Activated naive CD4-positive, alpha-beta T cell treated with anti-CD3 and anti-CD28 coated beads, Interleukin-2, amount 10 ng/mL, durations not matched to agents 7 days and 5 days (primary cell): ENCODE results near the gene HINT1.

Experiments used
- CTCF ChIA-PET: fragments of 350-600 bp; sonication (Branson Sonifier 250); formaldehyde crosslinking; loops from one replicate; lab custom pipeline; 2021; ENCODE audit warnings: antibody characterized with exemption; lab: Charles Lee
- DNase-seq: peaks from one replicate; pipeline ENCODE4 v3.0.0-alpha.2; 2020
- H3K27ac Mint-ChIP-seq: one replicate; pipeline ENCODE4 v1.8.0; 2021; ENCODE audit warnings: mild to moderate bottlenecking, moderate library complexity, mixed read lengths
- H3K27me3 Mint-ChIP-seq: one replicate; pipeline ENCODE4 v1.8.0; 2021; ENCODE audit warnings: mild to moderate bottlenecking, mixed read lengths
- H3K36me3 Mint-ChIP-seq: one replicate; pipeline ENCODE4 v1.8.0; 2021; ENCODE audit warnings: mixed read lengths
- H3K4me1 Mint-ChIP-seq: one replicate; pipeline ENCODE4 v1.8.0; 2021; ENCODE audit warnings: mixed read lengths
- H3K4me3 Mint-ChIP-seq: one replicate; pipeline ENCODE4 v1.8.0; 2021; ENCODE audit warnings: mild to moderate bottlenecking, moderate library complexity, mixed read lengths
- H3K9me3 Mint-ChIP-seq: one replicate; pipeline ENCODE4 v1.8.0; 2021; ENCODE audit warnings: mixed read lengths

Gene HINT1

GRCh38 chr5:131112424-131112823 is 52.6 kb downstream of the HINT1 start:
- Mint-ChIP-seq H3K36me3 (no peaks in the 10 kb centered on the region), H3K27ac (no peak overlapping the region), H3K27me3 (peaks cover 3% of the 10 kb centered on the region), H3K9me3 (no peaks in the 10 kb centered on the region), H3K4me3 (no peak overlapping the region), H3K4me1 (peaks cover 2% of the 10 kb centered on the region)
- CTCF ChIA-PET = interaction anchor here (1.3 to 2.4 kb wide), 2 partner anchors 270 to 1341 kb away, joined by 7 to 8 read pairs; no protein-coding TSS in a partner anchor
- DNase-seq = no peak

- H3K9me3 Mint-ChIP-seq = no peaks in the 10 kb centered on the region
- no peak overlapping the region for H3K27ac Mint-ChIP-seq
- peaks cover 3% of the 10 kb centered on the region for H3K27me3 Mint-ChIP-seq
- no peak overlapping the region for H3K4me3 Mint-ChIP-seq
- CTCF ChIA-PET = interaction anchor here (4.9 kb wide), 1 partner anchor 239 kb away, joined by 33 read pairs; no protein-coding TSS in a partner anchor
- H3K36me3 Mint-ChIP-seq = no peaks in the 10 kb centered on the region
- H3K4me1 Mint-ChIP-seq = peaks cover 5% of the 10 kb centered on the region
- no peak for DNase-seq
Observed at GRCh38 chr5:131110256-131110594, 54.8 kb downstream of the HINT1 start.

GRCh38 chr5:131109540-131110255 is 55.4 kb downstream of the HINT1 start:
- DNase-seq = peak; percentile 36
- Mint-ChIP-seq H3K27me3 (peaks cover 3% of the 10 kb centered on the region), H3K36me3 (no peaks in the 10 kb centered on the region), H3K27ac (no peak overlapping the region), H3K4me3 (no peak overlapping the region), H3K9me3 (no peaks in the 10 kb centered on the region), H3K4me1 (peaks cover 5% of the 10 kb centered on the region)
- CTCF ChIA-PET = interaction anchor here (1.0 to 4.9 kb wide), 7 partner anchors 41 to 1340 kb away, joined by 3 to 33 read pairs (median 4); no protein-coding TSS in a partner anchor
